H7 (cell line): ENCODE results near the gene ASB9. TPM values are rescaled to one million over a fixed set of nuclear protein-coding genes. Genes with fewer than 3 reads are reported as not detected.

Experiments
- total RNA-seq: library from RNA; depleted of rRNA; stranded (reverse); fragments of >200 nt; shearing (Covaris generic); gene quantifications from 2 replicates; pipeline ENCODE4 v1.2.3, GENCODE V29; 2014; rRNA removed

The ASB9 gene
- total RNA-seq, 1 experiment from 2014 or later: 2.9 TPM

Other genes with a start within 250 kb of the ASB9 start
- gene ASB11, start 45.6 kb upstream of the ASB9 start, total RNA-seq: not detected in 2 replicates
- 8.2 and 8.8 TPM in 2 replicates for gene PIGA, start 65.4 kb upstream of the ASB9 start, total RNA-seq
- gene VEGFD, start 114.3 kb upstream of the ASB9 start, total RNA-seq: 0.26 and 0.80 TPM in 2 replicates
- gene PIR, start 223.2 kb upstream of the ASB9 start, total RNA-seq: 55.5 and 56.9 TPM in 2 replicates
- not detected in 2 replicates for gene BMX, start 230.7 kb upstream of the ASB9 start, total RNA-seq